NCI-H2227 treated with DMSO at 0.1 percent for 48 hours (cell line): ENCODE results near the gene SEZ6L.

ENCODE experiments used
- DNase-seq: peaks from one replicate; lab custom pipeline; 2025; lab: John Stamatoyannopoulos, UW

The SEZ6L gene

GRCh38 chr22:26429458-26430286 lies 260.4 kb downstream of the SEZ6L start:
- DNase-seq, result no peak

- no peak for DNase-seq
Observed at GRCh38 chr22:26430600-26430999, 261.3 kb downstream of the SEZ6L start.

- no peak for DNase-seq
Observed at GRCh38 chr22:26431261-26431995, 262.2 kb downstream of the SEZ6L start.

GRCh38 chr22:26432619-26433311 lies 263.5 kb downstream of the SEZ6L start:
- DNase-seq, result no peak
